DMS153 treated with DMSO at 0.1 percent for 48 hours (cell line): ENCODE results near the gene PHRF1.

Experiments used
- DNase-seq: peaks from one replicate; lab custom pipeline; 2025; ENCODE audit not compliant: unreplicated experiment; lab: John Stamatoyannopoulos, UW

The PHRF1 gene

DNA sequence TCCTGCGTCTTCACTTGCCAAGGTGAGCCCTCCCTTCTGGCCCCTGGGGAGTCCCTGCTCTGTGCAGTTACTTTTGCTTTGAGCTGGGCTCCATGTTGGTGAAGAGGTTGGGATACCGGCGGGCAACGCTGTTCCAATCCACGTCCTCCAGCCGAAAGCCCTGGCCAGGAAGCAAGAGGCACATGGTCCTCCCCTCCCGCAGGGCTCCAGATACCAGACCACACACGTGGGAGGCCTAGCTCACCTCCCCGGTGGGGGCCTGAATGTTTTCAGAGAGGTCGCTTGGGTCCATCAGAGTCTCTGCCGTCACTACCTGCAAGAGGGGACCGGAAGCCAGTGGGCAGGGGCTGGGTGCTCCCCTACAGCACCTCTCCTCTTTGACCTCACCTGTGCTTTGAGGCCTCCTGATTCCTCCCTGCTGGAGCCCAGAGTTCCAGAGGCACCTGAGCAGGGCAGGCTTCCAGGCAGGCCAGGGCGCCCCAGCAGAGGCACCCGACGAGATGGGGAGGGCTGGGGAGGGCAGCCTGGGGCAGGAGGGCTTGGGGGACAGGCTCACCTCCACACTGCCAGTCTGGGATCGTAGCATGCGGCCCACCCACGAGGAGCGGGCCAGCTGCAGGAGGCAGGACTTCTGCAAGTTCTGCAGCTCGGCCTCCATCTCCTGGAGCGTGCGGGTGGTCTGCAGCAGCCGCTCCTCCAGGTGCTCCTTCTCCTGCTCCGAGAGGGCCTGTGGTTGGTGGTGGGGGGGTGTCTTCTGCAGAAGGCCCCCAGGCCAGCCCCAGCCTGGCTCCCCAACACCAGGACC is 18.7 kb upstream of the PHRF1 start:
- no peak for DNase-seq

DNA sequence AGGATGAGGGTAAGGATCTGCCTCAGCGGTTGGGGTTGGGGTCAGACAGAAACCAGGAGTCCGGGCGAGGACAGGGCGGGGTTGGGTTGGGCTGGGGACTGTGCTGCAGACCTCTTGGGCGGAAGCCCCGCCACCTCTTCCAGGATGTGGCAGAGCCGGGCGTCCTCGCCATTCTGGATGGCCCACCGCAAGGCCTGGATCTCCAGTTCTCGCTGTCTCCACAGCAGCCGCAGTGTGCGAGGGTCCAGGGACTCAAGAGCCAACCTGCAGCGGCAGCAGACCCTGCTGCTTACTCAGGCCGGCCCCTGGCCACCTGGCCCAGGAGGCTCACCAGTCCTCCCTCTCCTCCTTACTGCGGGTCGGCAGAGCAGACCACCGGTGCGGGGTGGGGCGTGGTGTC is 17.8 kb upstream of the PHRF1 start:
- no peak for DNase-seq

DNA sequence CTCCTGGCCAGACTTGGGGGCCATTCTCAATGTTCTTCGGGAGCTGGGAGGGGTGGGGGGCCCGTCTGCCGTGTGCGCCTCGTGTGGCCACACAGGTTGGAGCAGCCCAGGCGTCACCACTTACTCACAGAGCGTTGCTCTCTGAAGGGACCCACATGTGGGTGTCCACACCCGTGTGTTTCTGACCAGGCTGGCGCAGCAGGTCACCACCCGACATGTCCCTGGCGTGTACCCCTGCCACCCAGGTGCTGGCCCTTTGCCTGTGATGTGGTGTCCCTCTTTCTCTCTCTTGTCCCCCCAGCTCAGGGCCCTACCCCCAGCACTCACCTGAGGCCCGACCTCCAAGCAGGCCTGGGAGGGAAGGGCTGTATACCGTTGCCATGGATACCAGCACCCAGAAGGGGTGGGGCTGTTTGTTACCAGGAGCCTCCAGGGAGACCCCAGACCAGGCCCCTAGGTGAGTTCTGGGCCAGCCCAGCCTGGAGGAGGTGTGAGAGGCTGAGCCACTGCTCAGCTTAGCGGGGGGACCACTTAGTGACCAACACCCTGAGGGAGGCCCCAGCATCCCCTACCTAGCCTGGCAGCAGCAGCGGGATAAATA is 17.1 kb upstream of the PHRF1 start:
- DNase-seq = no peak

DNA sequence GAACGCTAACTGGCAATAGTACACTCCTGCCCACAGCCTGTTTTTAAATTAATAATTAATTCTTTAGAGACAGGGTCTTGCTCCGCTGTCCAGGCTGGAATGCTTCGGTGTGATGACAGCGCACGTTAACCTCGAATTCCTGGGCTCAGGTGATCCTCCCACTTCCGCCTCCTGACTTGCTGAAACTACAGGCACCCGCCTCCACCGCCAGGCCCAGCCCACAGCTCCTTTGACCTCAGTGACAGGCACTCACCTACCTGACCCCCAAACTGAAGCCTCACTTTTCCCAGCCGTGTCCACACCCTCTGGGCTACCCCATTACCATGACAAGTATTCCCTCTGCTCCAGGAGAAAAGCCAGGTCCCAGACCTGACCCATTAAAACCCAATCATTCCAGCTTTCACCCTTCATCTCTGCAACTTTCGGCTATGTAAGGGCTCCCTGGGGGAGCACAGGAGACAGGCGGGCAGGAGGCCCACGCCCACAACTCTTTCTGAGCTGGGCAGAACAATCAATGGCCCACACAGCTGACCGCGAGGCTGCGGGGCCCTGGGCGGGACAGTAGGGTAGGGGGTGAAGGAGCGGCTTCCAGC is 16.5 kb upstream of the PHRF1 start:
- no peak for DNase-seq

DNA sequence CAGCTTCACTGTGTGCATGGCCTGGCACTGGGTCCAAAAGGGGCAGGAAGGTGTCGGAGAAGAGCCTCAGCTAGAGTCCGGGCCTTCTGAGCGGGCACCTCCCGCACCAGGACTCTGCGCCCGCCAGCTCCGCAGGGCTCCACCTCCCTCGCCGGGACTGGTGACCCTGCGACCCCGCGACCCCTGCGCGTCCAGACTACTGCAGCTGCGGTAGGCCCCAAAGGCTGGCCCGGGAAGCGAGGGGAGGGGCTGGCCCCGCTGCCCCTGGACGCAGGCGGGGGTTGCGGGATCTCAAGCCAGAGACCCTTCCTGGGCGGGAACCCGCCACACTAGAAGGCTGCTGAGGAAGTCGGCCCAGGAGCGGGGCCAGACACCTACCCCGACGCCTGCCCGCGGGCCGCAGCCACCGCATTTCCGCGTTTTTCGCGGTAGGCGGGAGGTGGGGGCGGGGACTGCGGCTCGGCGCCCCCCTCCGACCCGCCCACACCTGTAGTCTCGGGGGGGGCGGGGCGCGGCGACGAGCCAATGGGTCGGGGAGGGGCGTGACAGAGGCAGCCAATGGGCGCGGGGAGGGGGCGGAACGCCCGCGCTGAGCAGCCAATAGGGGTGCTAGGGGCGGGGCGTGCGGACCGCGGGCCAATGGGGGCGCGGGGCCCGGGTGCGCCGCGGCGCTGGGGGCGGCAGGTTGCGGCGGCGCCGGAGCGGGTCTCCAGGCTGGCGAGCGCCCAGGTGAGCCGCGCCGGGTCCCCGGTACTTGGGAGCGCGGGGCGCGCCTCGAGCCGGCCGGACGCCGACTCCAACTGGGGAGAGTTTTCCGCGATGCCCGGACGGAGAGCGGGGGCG is 15.7 kb upstream of the PHRF1 start, which contains the start of the genes LMNTD2 and RASSF7:
Gene LMNTD2, minus strand, starts transcription at position 434 of the 843 bp plus-strand sequence. Its CDS starts 22 bp downstream, at position 412.
Gene RASSF7, plus strand, starts transcription at position 666 of the 843 bp plus-strand sequence. CDS start 799 bp downstream, outside the sequence.
- DNase-seq = peak; percentile 83

DNA sequence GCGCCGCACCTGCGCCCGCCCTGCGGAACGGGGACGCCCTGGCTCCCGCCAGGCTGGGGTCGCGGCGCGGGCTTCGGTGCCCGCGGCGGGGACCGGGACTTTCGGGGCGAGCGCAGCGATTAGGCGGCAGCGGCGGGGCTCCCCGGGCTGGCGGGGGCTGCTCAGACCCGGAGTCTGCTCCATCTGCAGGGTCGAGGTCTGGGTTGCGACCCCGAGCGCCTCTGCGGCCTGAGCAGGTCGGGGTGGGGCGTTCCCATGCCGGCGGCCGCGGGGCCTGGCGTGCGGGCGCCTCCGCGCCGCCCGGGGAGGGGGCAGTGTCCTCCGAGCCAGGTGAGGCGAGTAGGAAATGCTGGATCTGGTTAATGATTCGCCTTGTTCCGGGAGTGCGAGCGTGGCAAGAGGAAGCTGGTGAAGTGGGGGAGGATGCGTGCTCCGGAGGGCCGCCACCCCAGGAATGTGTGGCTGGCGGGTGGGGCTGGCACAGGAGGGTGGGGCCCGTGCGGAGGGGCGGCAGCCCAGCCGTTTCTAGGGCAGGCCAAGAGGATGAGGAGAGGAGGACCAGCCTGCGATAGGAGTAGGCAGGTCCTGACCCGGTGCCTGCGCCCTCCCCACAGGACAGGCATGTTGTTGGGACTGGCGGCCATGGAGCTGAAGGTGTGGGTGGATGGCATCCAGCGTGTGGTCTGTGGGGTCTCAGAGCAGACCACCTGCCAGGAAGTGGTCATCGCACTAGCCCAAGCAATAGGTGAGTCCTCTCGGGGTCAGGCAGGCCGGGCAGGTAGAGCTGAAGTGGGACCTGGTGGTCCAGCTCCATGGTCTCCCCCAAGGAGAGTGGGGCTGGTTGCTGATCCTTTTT is 14.9 kb upstream of the PHRF1 start:
- DNase-seq = no peak

DNA sequence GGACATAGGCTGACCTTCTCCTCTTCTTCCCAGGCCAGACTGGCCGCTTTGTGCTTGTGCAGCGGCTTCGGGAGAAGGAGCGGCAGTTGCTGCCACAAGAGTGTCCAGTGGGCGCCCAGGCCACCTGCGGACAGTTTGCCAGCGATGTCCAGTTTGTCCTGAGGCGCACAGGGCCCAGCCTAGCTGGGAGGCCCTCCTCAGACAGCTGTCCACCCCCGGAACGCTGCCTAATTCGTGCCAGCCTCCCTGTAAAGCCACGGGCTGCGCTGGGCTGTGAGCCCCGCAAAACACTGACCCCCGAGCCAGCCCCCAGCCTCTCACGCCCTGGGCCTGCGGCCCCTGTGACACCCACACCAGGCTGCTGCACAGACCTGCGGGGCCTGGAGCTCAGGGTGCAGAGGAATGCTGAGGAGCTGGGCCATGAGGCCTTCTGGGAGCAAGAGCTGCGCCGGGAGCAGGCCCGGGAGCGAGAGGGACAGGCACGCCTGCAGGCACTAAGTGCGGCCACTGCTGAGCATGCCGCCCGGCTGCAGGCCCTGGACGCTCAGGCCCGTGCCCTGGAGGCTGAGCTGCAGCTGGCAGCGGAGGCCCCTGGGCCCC is 14.1 kb upstream of the PHRF1 start:
- no peak for DNase-seq

DNA sequence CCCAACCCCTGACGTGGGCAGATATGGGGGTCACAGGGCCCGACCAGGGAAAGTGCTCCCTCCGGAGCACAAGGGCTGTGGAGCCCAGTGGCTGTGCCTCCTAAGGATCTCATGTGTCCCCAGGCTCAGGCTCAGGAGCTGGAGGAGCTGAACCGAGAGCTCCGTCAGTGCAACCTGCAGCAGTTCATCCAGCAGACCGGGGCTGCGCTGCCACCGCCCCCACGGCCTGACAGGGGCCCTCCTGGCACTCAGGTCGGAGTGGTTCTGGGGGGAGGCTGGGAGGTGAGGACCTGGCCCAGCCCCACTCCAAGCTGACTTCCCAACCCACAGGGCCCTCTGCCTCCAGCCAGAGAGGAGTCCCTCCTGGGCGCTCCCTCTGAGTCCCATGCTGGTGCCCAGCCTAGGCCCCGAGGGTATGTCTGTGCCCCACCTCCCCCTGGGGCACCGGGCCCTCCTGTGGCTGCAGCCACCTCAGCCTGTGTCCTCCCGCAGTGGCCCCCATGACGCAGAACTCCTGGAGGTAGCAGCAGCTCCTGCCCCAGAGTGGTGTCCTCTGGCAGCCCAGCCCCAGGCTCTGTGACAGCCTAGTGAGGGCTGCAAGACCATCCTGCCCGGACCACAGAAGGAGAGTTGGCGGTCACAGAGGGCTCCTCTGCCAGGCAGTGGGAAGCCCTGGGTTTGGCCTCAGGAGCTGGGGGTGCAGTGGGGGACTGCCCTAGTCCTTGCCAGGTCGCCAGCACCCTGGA is 13.0 kb upstream of the PHRF1 start:
- no peak for DNase-seq

DNA sequence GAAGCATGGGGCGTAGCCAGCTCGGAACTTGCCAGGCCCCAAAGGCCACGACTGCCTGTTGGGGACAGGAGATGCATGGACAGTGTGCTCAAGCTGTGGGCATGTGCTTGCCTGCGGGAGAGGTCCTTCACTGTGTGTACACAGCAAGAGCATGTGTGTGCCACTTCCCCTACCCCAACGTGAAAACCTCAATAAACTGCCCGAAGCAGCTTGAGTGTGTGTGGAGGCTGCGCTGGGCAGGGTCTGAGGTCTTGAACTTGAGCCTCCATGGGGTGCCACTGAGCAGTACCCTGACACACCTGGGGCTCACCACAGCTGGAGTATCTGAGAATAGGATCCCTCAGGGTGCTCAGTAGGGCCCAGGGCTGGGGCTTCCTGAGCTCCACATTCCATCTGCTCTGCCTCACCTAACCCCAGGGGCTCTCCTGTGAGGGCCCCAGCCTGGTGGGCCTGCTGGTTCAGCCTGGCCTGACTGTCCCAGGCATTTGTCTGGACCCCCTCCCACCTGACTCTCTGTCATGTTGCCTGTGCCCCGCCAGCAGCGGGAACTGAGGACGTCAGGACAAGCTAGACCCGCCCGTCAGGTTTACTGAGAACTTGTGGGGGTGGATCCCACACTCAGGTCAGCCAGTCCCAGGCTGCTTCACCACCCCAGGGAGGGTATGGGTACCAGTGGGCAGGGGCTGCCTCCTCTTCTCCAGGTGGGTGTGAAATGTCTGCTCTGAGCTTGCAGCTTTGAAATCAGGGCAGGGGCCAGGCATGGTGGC is 12.3 kb upstream of the PHRF1 start:
- DNase-seq = no peak

DNA sequence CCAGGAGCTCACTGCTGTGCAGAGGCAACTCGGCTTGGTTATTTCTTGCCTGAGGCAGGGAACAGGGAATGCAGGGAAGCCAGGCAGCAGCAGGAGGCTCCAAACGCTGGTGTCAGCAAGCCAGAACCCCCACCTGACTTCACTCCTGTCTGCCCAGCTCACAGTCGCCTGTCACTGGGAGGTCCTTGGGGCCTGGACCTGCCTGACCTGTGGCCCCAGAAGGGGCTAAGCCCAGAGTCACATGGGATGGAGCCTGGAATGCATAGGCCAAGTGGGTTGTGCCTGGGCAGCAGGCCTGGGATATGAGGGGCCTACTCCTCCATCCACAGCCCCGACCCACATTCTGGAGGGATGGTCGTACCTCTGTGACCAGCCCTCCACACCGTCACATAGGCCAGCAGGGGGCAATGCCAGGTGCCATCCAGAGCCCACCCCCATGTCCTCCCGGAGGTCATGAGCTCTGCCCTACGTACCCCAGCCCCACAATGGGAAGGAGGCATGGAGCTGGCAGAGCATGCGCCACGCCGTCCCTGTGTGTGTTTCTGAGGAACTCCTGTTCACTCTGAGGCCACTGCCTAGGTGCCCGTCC is 10.3 kb upstream of the PHRF1 start:
- DNase-seq = no peak

DNA sequence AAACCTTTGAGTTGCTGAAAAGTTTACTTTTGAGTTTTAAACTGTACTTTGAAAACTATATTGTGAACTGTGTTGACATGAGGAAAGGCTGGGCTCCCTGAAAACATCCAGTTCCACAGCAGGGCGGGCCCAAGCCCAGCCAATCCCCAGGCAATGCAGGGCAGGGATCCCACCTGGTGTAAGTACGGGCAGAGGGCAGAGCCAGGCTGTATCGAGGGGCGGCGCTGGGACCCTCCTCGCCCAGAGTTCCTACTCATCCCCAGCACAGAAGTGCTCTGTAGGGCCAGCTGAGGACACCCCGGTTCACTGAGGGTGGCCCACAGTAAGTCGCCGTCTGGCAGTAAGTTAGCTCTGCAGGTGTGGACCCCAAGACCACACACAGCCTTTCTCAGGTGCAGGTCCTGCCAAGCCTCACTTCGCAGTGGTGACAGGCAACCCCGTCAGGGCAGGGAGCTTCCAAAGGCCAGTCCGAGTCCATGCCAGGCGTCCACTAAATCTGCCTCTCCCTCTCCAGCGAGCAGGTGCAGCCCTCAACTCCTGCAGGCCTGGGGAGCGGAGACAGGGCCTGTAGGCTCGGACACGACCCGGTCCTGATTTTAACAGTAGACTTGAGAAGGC is 9.2 kb upstream of the PHRF1 start:
- DNase-seq = no peak

DNA sequence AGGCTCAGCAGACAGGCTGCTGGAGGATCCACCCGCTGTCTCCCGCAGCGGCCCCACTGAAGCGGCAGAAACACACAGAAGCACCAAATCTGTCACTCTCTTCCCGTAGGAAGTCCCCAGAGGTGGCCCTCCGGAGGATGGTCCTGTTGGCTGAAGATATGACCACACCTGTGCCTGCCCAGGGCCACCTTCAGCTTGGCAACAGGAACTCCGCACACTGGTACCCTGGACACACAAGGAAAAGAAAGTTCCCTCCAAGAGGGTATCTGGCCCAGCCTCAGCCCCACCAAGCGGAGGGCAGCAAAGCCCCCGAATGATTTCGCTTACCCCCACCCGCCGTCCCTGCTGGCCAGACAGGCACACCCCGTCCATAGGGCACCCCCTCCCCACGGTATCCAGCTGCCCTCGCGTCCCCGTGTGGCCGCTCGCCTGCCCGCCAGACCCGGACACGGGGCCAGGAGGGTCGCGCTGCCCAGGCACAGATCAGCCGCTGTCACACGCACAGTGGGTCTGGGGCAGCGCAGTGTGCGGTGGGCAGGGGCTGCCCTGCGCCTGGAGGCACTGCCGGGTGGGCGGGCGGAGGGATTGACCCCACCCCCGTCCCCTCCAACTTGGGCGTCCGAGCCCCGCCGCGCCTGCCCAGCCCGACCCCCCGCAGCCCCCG is 8.5 kb upstream of the PHRF1 start:
- DNase-seq = no peak

DNA sequence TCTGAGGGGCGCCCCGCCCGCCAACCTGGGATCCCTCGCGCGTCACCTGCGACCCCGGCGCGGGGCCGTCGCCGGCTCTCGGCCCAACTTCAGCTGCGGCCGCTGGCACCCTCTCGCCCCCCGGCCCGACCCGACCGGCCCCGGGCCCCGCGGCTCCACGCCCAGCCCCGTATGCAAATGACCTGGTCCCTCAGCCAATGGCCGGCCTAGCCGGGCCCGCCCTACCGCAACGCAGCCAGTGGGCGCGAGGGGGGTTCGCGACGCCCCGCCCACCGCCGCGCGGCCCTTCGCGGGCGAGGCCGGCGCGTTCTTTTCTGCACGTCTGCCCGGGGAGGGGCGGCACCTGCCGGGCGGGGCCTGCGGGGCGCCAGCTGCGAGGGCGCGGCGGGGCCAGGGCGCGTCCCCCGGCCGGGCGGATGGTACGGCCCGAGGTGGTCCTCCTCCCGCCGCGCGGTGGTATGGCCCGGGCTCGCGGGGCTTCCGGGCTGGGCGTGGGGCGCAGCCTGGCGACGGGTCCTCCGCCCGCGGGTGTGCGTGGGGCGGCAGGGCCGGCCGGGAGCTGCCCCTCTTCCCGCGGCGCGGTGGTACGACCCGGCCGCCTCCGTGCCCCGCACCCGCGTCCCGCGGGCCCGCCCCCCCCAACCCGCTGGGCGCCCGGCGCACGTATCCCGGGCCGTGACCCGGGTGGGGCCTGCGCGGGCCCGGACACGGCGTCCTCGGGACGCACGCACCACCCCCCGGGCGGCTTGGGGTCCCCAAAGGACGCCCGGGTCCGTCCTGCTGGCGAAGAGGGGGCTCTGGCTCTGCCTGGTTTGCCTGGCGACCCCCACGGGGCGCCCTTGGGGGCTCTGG is 7.7 kb upstream of the PHRF1 start:
- peak; percentile 92 for DNase-seq

DNA sequence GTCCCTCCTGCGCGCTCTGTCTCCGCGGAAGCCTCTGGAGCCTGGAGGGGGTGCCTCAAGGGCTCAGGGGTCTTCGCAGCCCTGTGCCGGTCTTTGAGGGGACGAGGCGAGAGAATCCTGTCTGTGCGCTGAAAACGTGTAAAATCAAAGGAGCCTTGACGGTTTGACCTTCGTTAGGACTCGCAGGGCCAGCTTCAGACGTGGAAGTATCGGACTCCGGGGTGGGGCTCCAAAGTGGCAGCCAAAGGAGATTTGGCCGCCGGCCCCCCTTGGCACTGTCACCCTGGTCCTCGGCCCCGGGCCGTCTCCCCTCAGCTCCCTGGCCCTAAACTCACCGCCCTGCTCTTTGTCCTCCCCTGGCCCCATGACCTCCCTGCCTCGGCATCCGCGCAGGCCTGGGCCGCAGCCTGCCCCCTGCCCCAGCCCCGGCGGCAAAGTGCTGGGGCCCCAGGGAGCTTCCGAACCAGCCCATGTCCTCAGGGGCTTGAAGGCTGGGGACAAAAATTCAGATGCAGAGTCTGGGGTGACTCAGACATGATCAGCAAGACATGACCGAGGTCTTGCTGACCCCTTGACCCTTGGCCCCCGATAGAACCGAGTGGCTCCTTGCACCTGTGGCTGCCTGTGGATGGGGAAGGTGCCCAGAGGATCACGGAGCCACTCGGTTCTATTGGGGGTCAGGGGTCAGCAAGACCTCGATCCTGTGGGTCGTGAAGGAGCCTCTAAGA is 6.9 kb upstream of the PHRF1 start:
- no peak for DNase-seq

DNA sequence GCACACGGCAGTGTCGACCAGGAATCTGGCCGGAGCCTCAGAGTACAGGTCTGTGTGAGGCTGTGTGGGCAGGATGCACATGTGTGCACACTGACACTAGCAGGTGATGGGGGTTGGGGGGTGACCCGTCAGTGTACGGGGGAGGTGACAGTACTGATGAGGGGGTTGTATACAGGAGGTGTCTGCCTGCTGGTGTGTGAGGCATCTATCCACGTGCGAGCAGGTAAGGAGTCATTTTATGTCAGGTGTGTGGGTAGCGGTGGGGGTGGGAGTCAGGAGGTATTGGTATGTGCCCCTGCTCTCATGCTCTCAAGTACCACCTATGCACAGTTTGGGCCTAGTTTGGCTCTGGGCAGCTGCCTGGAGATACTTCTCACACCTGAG is 4.5 kb upstream of the PHRF1 start:
- DNase-seq = no peak
